Keratinocyte (primary cell): ENCODE results near the gene NGEF. TPM values are rescaled to one million over a fixed set of nuclear protein-coding genes. Genes with fewer than 3 reads are reported as not detected.

ENCODE experiments used
- DNase-seq: peaks from one replicate; pipeline ENCODE4 v3.0.0-alpha.2; 2011; ENCODE audit warnings: low read depth, missing footprints, low spot score
- FAIRE-seq: peaks from 2 replicates; lab custom pipeline; 2011; peaks lifted over from hg19 to GRCh38; lab: Jason Lieb, UNC
- H2AFZ ChIP-seq: 2 replicates; pipeline ENCODE4 v1.6.0; 2012; ENCODE audit warnings: low read length, control low read depth, inconsistent platforms; ENCODE audit not compliant: control insufficient read depth
- H3K27ac ChIP-seq: 2 replicates; pipeline ENCODE4 v1.5.1; 2011; ENCODE audit warnings: low read length; ENCODE audit not compliant: control insufficient read depth, insufficient read depth
- H3K27me3 ChIP-seq: 3 replicates; pipeline ENCODE4 v1.6.0; 2011; ENCODE audit warnings: low read length; ENCODE audit not compliant: control insufficient read depth, insufficient read depth; ENCODE audit errors: extremely low read depth
- H3K36me3 ChIP-seq, 2 experiments: 2 replicates in 1 of 2; 3 replicates in 1 of 2; pipeline ENCODE4 v1.5.1; 2011; ENCODE audit warnings: low read length in 2 of 2, mild to moderate bottlenecking in 1 of 2; ENCODE audit not compliant: control insufficient read depth in 2 of 2, insufficient read depth in 2 of 2; ENCODE audit errors: extremely low read depth in 1 of 2
- H3K4me1 ChIP-seq: 3 replicates; pipeline ENCODE4 v1.5.1; 2011; ENCODE audit warnings: low read length; ENCODE audit not compliant: control insufficient read depth, insufficient read depth; ENCODE audit errors: extremely low read depth
- H3K4me2 ChIP-seq: 3 replicates; pipeline ENCODE4 v1.6.0; 2011; ENCODE audit warnings: low read depth, low read length; ENCODE audit not compliant: control insufficient read depth, insufficient read depth; ENCODE audit errors: extremely low read depth
- H3K4me3 ChIP-seq, 3 experiments: fragments of 200-600 bp in 1 of 3; sonication (generic) in 1 of 3; 2 replicates in 2 of 3; 3 replicates in 1 of 3; pipeline ENCODE4 v1.5.1; 2011 to 2016; ENCODE audit warnings: low read length in 3 of 3, mild to moderate bottlenecking in 3 of 3, control low read depth in 2 of 3, inconsistent platforms in 1 of 3, low read depth in 1 of 3, mixed read lengths in 1 of 3, mixed run types in 1 of 3, moderate library complexity in 1 of 3; ENCODE audit not compliant: control insufficient read depth in 2 of 3, insufficient read depth in 2 of 3; ENCODE audit errors: extremely low read depth in 1 of 3
- H3K79me2 ChIP-seq: 2 replicates; pipeline ENCODE4 v1.6.0; 2012; ENCODE audit warnings: low read length; ENCODE audit not compliant: control insufficient read depth, insufficient read depth
- H3K9ac ChIP-seq: 3 replicates; pipeline ENCODE4 v1.6.0; 2011; ENCODE audit warnings: low read length; ENCODE audit not compliant: control insufficient read depth, insufficient read depth; ENCODE audit errors: extremely low read depth
- H3K9me1 ChIP-seq: 3 replicates; pipeline ENCODE4 v1.6.0; 2011; ENCODE audit warnings: low read length; ENCODE audit not compliant: control insufficient read depth, insufficient read depth; ENCODE audit errors: extremely low read depth
- H3K9me3 ChIP-seq: 2 replicates; pipeline ENCODE4 v1.5.1; 2012; ENCODE audit warnings: low read depth, low read length; ENCODE audit not compliant: control insufficient read depth
- H4K20me1 ChIP-seq: 3 replicates; pipeline ENCODE4 v1.6.0; 2011; ENCODE audit warnings: low read length; ENCODE audit not compliant: control insufficient read depth, insufficient read depth; ENCODE audit errors: extremely low read depth
- CTCF ChIP-seq, 3 experiments: IDR thresholded peaks in 1 of 3; conservative IDR thresholded peaks in 1 of 3; optimal IDR thresholded peaks in 1 of 3; 2 replicates in 2 of 3; 3 replicates in 1 of 3; pipeline versions ENCODE3 to v1.5.1; 2011; ENCODE audit warnings: low read length in 3 of 3, mild to moderate bottlenecking in 3 of 3, moderate library complexity in 2 of 3, control low read depth in 1 of 3, inconsistent platforms in 1 of 3; ENCODE audit not compliant: insufficient read depth in 2 of 3; ENCODE audit errors: extremely low read depth in 1 of 3
- EZH2 ChIP-seq: IDR thresholded peaks from one replicate; pipeline ENCODE4 v1.6.1; 2012; ENCODE audit warnings: inconsistent platforms, mild to moderate bottlenecking, low read length, moderate library complexity
- dilution Hi-C: fragments of 300-500 bp; cut with MboI; formaldehyde crosslinking; loops from one replicate; pipeline ENCODE4 v1.7.0; 2020; ENCODE audit warnings: low sequenced_read_pairs; ENCODE audit not compliant: extremely low pct_ligation_motif_present
- polyA plus RNA-seq, 5 experiments: library from polyadenylated mRNA; depleted of rRNA in 3 of 5; stranded (reverse) in 3 of 5; stranded (forward) in 1 of 5; unstranded in 1 of 5; fragments of >200 nt; gene quantifications; 1 replicate in 1 of 5; 2 replicates in 3 of 5; 3 replicates in 1 of 5; pipeline versions ENCODE4 v1.2.1 to v1.2.3, GENCODE V29; 2011 to 2012; ENCODE audit warnings: missing spikeins in 2 of 5, low read depth in 1 of 5, low replicate concordance in 1 of 5

Gene NGEF
- polyA plus RNA-seq, 1 donor (not counting 4 experiments of a cell fraction or from before 2014, with no cell fraction given), result 0.17 TPM

DNA sequence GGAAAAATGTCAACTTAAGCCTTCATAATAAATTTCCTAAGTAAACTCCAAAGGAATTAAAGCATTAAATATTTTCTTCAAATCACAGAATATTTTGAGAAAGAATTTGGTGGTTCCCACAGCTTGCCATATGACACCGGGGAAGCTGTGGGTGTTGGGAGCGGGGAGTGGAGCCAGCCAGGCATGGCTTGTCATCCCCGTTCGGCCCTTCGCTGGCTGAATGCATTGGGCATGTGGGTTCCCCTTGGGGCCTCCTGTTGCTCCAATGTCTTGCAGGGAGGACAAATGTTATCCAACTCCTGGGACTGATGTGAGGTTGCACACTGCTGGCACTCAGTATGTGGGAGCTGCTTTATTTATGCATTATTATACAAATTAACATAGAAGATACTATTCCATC lies 18.6 kb downstream of the NGEF start:
- FAIRE-seq (no peak), DNase-seq (no peak)
- Histone ChIP-seq H3K27ac (no peak overlapping the region), H3K4me2 (no peak overlapping the region), H3K79me2 (no peaks in the 10 kb centered on the region), H3K9me3 (no peaks in the 10 kb centered on the region), H2AFZ (no peak overlapping the region), H3K36me3 (no peaks in the 10 kb centered on the region), H3K4me3 (no peak overlapping the region), H3K4me1 (peaks cover 4% of the 10 kb centered on the region), H3K9ac (no peak overlapping the region), H3K9me1 (no peaks in the 10 kb centered on the region), H3K27me3 (no peaks in the 10 kb centered on the region), H4K20me1 (no peaks in the 10 kb centered on the region)
- TF ChIP-seq CTCF (optimal IDR thresholded peaks at IDR 0.05 in 1 of 3, IDR thresholded peaks at IDR 0.05 in 1 of 3, conservative IDR thresholded peaks at IDR 0.05 in 1 of 3; ENCODE audit: extremely low read depth in 1 of 3, insufficient read depth in 2 of 3, low read length in 3 of 3), result no peak
- no peak for TF ChIP-seq EZH2
- dilution Hi-C loops, result no loop called here

GRCh38 chr2:232993231-232993821 lies 19.7 kb downstream of the NGEF start:
- no peaks in the 10 kb centered on the region for H3K36me3 ChIP-seq
- no peak for TF ChIP-seq CTCF (optimal IDR thresholded peaks at IDR 0.05 in 1 of 3, IDR thresholded peaks at IDR 0.05 in 1 of 3, conservative IDR thresholded peaks at IDR 0.05 in 1 of 3; ENCODE audit: extremely low read depth in 1 of 3, insufficient read depth in 2 of 3, low read length in 3 of 3)
- TF ChIP-seq EZH2, result no peak
- H3K9ac ChIP-seq, result no peak overlapping the region
- dilution Hi-C loops, result no loop called here
- DNase-seq (peak; percentile 52), FAIRE-seq (peak; percentile 39)
- no peaks in the 10 kb centered on the region for H4K20me1 ChIP-seq
- H3K27me3 ChIP-seq, result no peaks in the 10 kb centered on the region
- H3K27ac ChIP-seq, result peak overlapping the region; percentile 8
- H3K4me2 ChIP-seq, result peak overlapping the region; percentile 23
- H3K4me3 ChIP-seq, result no peak overlapping the region
- no peaks in the 10 kb centered on the region for H3K9me1 ChIP-seq
- H3K79me2 ChIP-seq, result no peaks in the 10 kb centered on the region
- H3K4me1 ChIP-seq, result peaks cover 11% of the 10 kb centered on the region
- no peaks in the 10 kb centered on the region for H3K9me3 ChIP-seq
- peak overlapping the region; percentile 29 for H2AFZ ChIP-seq
